Activated T-cell treated with anti-CD3 and anti-CD28 coated beads for 4 hours (primary cell): ENCODE data around the gene EML3.
"Not testable (repeated sequence)": the region's sequence is repeated elsewhere in the genome, so short reads cannot be mapped to it uniquely, and the experiment has no call there.

Experiments used
- DNase-seq: peaks from one replicate; pipeline ENCODE4 v3.0.0-alpha.2; 2020

Gene EML3

DNA sequence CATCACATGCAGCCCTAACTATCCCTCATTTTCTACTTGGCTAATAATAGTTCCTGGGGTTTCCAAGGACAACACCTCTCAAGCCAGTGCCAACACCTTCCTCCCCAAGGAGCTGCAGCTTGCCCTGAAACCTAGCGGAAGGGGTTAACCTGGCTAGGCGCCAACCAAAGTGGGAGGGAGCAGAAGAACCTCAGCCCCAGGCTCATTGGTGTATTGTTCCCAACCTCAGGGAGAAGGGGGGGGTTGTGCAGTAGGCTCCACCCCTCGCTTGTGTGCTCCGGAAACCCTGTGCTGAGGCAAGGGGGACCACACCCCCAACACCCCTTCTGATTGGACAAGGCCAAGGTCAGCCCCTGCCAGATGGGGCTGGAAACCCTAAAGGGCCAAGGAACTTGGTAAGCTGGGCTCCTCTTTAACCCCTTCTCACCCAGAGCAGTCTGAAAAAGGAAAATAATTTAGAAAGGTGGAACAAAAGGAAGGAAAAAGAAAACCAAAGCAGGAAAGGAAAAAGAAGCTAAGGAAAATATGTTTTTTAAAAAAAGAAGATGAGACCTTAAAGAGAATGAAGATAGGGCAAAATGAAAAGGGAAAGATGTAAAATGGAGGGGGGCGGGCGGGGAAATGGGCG lies 13.4 kb downstream of the EML3 start:
- DNase-seq, result peak; percentile 90

DNA sequence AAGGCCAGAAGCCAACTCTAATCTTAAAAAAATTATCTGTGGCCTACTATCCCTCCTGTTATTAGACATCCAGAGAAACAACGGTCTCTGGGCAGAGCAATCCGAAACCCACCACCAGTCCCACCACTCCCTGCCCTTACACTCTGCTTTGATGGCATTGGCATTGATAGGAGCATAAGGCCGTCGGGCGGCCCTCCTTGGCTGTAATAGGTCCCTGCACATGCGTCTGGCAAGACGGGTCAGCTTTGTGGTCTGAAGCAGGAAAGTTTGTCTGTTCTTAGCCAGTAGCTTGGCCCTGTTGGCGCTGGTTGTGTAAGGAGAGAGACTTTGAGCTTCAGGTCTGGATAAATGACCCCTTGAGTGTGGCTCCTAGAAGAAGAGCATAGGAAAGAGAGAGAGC lies 17.5 kb downstream of the EML3 start:
- DNase-seq, result no peak

- DNase-seq, result peak; percentile 74
Observed at GRCh38 chr11:62593434-62594044, 19.0 kb downstream of the EML3 start.

GRCh38 chr11:62592989-62593421 lies 19.6 kb downstream of the EML3 start:
- DNase-seq, result no peak

GRCh38 chr11:62592146-62592815 lies 20.3 kb downstream of the EML3 start:
- DNase-seq, result no peak

DNA sequence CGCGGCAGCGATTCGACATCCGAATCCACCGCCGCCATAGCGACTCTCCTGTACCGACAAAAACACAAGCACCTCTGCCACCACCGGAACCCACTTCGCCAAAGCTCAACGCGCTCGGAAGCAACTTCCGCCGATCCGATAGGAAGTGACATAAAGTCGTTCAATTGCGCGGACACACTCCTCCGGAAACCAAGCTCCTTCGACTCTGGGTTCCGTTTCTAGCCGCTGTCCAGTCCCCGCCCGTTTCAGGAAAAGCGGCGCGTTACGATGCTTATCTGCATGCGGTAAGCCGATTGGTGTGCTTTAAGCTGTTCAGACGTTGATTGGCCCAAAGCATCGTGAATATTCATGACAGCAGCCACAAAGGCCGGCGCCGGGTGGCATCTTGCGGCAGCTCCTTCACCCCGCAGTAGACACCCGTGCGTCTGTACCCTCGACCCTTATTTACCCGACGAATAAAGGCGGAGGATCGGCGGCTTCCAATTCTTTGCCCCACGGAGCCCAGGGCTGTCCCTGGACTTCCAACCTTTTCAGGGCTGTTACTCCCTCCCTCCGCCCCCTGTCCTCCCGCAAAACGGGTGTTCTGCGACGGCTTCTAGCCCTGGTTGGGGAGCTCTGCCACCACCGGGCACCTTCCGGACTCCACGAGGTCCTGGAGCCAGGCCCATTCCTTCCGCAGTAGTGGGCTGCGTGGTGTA lies 21.0 kb downstream of the EML3 start, which contains the start of gene TUT1:
TUT1 (minus strand) TSS at position 76 of the 698 bp plus-strand sequence; CDS start at position 38, 38 bp downstream.
- DNase-seq, result peak; percentile 90

DNA sequence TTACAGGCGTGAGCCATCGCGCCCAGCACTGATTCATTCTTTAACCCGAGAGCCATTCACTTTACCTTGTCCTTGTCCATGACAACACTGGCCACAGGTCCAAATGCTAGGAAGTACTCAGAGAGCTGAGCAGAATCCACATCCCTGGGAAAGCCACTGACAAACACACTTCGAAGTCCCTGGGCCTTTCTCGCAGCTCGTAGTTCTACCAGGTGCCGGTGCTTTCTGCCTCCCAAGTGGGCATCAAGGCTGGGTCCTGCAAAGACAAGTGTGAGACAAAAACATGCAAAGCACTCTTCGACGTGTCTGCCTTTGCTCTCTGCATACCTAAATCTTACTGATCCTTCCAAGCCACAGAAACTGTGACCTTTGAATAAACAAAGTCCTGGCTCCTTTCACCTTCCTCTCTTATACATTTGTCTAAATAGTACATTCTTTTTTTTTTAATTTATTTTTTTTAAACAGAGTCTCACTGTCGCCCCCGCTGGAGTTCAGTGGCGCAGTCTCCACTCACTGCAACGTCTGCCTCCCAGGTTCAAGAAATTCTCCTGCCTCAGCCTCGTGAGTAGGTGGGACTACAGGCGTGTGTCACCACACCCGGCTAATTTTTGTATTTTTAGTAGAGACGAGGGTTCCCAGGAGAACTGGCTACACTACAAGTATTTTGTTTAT lies 23.5 kb downstream of the EML3 start:
- DNase-seq, result no peak

DNA sequence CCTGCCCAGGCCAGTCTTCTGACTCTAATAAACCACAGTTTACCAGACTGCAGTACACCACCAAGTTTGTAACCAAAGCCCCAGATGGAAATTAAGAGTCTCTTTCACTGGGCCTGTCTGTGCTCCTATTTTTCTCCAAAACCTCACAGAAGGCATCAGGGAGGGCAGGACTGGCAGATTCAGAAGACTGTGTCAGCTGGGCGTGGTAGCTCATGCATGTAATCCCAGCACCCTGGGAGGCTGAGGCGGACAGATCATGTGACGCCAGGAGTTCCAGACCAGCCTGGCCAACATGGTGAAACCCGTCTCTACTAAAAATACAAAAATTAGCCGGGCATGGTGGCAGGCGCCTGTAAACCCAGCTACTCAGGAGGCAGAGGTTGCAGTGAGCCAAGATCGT lies 27.2 kb downstream of the EML3 start:
- DNase-seq, result not testable (repeated sequence)

GRCh38 chr11:62581735-62582134 lies 30.8 kb downstream of the EML3 start:
- DNase-seq, result not testable (repeated sequence)

DNA sequence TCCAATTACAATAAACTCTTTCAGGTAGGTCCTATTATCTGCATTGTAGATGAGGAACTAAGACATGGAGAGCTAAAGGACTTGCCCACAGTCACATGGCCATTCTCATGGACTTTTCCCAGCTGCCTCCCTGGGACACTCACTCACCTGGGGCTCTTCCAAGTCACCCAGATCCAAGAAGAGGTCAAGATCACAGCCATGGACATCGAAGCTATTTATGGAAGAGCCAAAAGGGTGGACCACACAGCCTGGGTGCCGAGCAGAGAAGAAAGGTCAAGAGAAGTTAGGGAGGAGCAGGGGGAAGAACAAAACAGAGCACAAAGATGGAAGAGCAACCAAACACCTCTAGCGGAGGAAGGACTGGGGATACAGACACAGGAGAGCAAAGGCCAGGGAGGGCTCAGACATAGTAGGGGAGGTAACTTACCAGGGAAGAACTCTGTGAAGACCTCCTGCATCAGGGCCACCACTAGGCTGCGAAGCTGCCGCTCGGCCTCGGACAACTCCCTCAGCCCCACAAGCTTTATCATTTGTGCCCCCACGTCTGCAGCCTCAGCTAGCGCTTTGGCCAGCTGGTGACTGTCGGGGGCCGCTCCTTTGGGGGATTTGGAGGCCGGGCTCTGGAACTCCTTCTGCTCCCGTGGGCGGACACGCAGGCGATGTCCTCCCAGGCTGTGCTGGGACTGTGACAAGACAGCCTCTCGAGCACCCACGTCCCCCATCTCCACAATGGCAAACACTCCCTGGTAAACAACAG lies 31.4 kb downstream of the EML3 start:
- no peak for DNase-seq

- no peak for DNase-seq
Observed at GRCh38 chr11:62579252-62579651, 33.3 kb downstream of the EML3 start.

GRCh38 chr11:62578541-62578940 lies 34.0 kb downstream of the EML3 start:
- DNase-seq, result no peak

GRCh38 chr11:62577046-62577714 lies 35.4 kb downstream of the EML3 start:
- no peak for DNase-seq

DNA sequence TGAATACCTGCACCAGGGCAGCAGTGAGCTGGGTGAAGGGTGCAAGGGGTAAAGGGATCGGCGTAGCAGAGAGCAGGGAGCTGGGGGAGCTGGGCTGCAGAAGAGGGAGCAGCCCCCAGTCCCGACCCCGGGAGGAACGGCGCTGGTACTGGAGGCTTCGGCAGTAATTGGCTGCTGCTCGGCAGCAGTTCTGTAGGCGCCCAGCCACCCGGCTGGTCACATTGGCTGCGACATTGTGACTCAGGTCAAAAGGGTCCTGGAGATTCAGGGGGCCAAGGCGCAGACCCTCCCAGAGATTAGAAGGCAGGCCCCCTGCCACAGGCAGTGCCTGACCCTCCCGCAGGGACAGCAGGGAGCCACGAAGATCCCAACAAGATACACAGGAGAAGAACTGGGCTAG lies 36.7 kb downstream of the EML3 start:
- no peak for DNase-seq

- no peak for DNase-seq
Observed at GRCh38 chr11:62575156-62575555, 37.4 kb downstream of the EML3 start.

DNA sequence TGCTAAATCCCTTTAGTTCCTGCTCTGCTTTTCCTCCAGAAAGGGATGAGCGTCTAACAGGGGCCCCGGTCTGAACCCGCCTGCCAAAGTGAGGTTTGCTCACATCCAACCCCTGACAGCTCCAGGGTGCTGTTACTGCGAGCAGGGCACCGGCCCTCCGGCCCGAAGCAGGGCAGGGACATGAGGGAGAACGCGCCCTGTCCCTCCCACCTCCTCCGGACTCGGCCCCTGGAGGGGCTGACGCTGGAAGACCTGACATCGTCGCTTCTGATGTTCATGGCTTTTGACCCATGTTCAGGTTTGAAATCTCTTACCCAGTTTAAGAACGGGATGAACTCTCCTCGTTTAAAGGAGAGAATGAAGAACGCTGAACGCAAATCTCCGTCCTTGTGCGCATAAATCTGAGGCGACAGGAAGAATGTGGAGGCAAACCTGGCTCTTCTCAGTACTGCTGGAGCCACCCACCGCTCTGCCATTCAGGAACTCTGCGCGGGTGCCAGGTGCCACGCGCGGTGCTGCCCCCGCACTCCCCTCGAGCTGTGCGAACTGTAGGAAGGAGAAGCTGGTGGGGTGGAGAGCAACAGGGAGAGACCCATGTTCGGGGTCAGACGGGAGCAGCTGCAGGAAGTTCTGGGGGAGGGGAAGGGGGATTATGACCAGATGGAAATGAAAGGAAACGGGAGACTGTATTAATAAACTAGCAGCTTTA lies 38.1 kb downstream of the EML3 start:
- DNase-seq, result no peak

DNA sequence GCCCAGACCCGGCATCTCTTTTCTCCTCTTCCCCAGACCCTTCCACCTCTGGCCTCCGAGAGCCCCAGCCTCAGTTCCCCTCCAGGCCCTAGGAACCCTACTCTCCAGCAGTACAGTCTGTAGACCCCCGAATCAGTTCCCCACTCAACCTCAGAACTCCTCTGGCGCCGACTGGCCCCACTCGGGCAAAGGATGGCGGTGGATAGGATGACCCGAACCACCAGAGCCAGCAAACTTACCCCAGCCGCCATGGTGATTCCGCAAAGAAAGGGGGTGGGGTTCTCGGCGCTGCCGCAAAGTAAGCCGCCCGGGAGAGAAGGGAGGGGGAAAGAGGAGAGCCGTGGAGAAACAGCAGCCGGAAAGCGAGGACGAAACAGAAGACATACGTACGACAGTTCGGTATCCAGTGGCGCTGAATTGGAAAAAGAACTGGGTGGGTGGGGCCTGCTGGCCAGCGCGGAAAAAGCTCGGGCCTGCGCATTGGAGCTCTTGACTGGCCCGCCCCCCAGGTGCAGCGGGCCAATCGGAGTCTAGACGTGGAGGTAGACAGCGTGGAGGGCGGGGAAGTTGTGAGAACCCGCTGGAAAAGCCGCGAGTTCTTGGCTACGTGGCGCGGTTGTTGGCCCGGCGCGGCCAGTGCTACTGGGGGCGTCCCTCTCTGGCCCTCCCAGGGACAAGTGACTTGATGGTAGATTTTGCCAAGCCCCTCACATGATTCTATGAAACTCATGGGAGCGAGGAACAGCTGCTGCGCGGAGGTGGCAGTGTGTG lies 38.8 kb downstream of the EML3 start, which contains the start of gene EEF1G:
EEF1G (minus strand) TSS at position 300 of the 771 bp plus-strand sequence; CDS start at position 251, 49 bp downstream.
- peak; percentile 95 for DNase-seq

- no peak for DNase-seq
Observed at GRCh38 chr11:62573006-62573591, 39.5 kb downstream of the EML3 start.

DNA sequence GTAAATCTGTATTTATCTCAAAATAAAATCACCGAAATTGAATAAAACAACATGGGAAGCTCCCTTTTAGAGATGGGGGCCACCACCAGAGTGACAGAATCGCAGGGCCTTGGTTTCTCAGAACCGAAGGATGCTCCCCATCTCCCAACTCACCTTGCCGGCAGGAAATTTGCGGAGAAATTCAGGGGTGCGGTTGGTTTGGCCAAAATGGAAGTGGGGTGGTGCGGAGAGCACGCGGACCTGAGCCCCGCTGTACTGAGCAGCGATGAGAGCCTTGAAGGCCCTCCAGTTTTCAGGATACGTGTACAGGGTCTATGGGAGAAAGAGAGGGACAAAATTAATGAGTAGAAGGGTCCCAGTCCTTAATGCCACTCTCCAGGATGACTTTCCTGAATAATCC lies 40.1 kb downstream of the EML3 start:
- DNase-seq, result no peak

- DNase-seq, result not testable (repeated sequence)
Observed at GRCh38 chr11:62571493-62571892, 41.1 kb downstream of the EML3 start.
